PC-9 (cell line): ENCODE data around the gene RFX7. TPM values are rescaled to one million over a fixed set of nuclear protein-coding genes. Genes with fewer than 3 reads are reported as not detected.

ENCODE experiments used
- BruUV-seq: library from RNA; stranded (reverse); fragments of 400-500 nt; replicated peaks from 2 replicates; lab custom pipeline; 2021; lab: Mats Ljungman, UMichigan
- CTCF ChIA-PET: fragments of 300-600 bp; sonication (Branson Sonifier 250); formaldehyde crosslinking; loops from one replicate; lab custom pipeline; 2022; ENCODE audit warnings: antibody characterized with exemption; lab: Charles Lee
- POLR2A ChIA-PET: fragments of 300-600 bp; sonication (Branson Sonifier 250); formaldehyde crosslinking; loops from one replicate; lab custom pipeline; 2022; ENCODE audit warnings: antibody characterized with exemption; ENCODE audit not compliant: unreplicated experiment; lab: Charles Lee
- DNase-seq, 2 experiments: peaks; one replicate each; pipeline versions ENCODE4 v3.0.0 to v3.0.0-alpha.2; 2015 to 2022; ENCODE audit warnings: mixed read lengths in 1 of 2
- H2AFZ ChIP-seq: fragments of 200-600 bp; sonication (generic); 2 replicates; pipeline ENCODE4 v1.8.1; 2017; ENCODE audit warnings: antibody characterized with exemption
- H3F3A ChIP-seq: fragments of 200-600 bp; sonication (generic); 2 replicates; pipeline ENCODE4 v1.8.1; 2017; ENCODE audit warnings: antibody characterized with exemption, mild to moderate bottlenecking, low read depth; ENCODE audit not compliant: insufficient read depth
- H3K27ac ChIP-seq: fragments of 200-600 bp; sonication (generic); 2 replicates; pipeline ENCODE4 v1.6.1; 2016; ENCODE audit warnings: mixed run types
- H3K27me3 ChIP-seq: fragments of 200-600 bp; sonication (generic); 2 replicates; pipeline ENCODE4 v1.6.1; 2016; ENCODE audit warnings: low read depth, mixed run types; ENCODE audit not compliant: insufficient read depth
- H3K36me3 ChIP-seq: fragments of 200-600 bp; sonication (generic); 2 replicates; pipeline ENCODE4 v1.6.1; 2016; ENCODE audit warnings: low read depth, mixed run types
- H3K4me1 ChIP-seq: fragments of 200-600 bp; sonication (generic); replicated peaks from 2 replicates; pipeline ENCODE4 v1.6.1; 2016; ENCODE audit warnings: mixed run types; ENCODE audit not compliant: insufficient read depth
- H3K4me2 ChIP-seq: fragments of 200-600 bp; sonication (generic); 2 replicates; pipeline ENCODE4 v1.6.1; 2017; ENCODE audit warnings: mixed run types
- H3K4me3 ChIP-seq: fragments of 200-600 bp; sonication (generic); 2 replicates; pipeline ENCODE4 v1.6.1; 2016; ENCODE audit warnings: mixed run types
- H3K79me2 ChIP-seq: fragments of 200-600 bp; sonication (generic); 2 replicates; pipeline ENCODE4 v1.6.1; 2017; ENCODE audit warnings: low read depth, mixed run types
- H3K9me2 ChIP-seq: fragments of 200-600 bp; sonication (generic); 2 replicates; pipeline ENCODE4 v1.8.1; 2017; ENCODE audit warnings: mild to moderate bottlenecking; ENCODE audit not compliant: insufficient read depth
- H3K9me3 ChIP-seq: fragments of 200-600 bp; sonication (generic); 2 replicates; pipeline ENCODE4 v1.8.1; 2016; ENCODE audit warnings: low read depth; ENCODE audit not compliant: insufficient read depth
- H4K20me1 ChIP-seq: fragments of 200-600 bp; sonication (generic); 2 replicates; pipeline ENCODE4 v1.8.1; 2017; ENCODE audit not compliant: insufficient read depth
- CTCF ChIP-seq: fragments of 200-600 bp; sonication (generic); conservative IDR thresholded peaks from 2 replicates; pipeline ENCODE4 v1.6.1; 2017; ENCODE audit warnings: mixed run types, antibody characterized with exemption, mild to moderate bottlenecking, moderate library complexity
- EZH2 ChIP-seq: fragments of 200-600 bp; sonication (generic); IDR thresholded peaks from 2 replicates; pipeline ENCODE4 v1.8.0; 2017; ENCODE audit warnings: antibody characterized with exemption, low read depth
- intact Hi-C: fragments of 100-400 bp; cut with micrococcal nuclease; formaldehyde crosslinking; loops from one replicate; pipeline ENCODE4 v1.10.0; 2022; ENCODE audit not compliant: unreplicated experiment
- total RNA-seq: library from RNA; stranded (reverse); gene quantifications from 2 replicates; pipeline ENCODE4 v1.2.3, GENCODE V29; 2021

Gene RFX7
- total RNA-seq, 1 experiment from 2014 or later, result 24.6 TPM

GRCh38 chr15:56192659-56193442, 50.8 kb downstream of the RFX7 start:
- no peak overlapping the region for H3K4me2 ChIP-seq
- no peaks in the 10 kb centered on the region for H3K27me3 ChIP-seq
- no peaks in the 10 kb centered on the region for H3K4me1 ChIP-seq
- no peaks in the 10 kb centered on the region for H3K9me2 ChIP-seq
- no peaks in the 10 kb centered on the region for H3K9me3 ChIP-seq
- intact Hi-C loops, result no loop called here
- H3K79me2 ChIP-seq, result peaks cover 37% of the 10 kb centered on the region
- TF ChIP-seq EZH2, result no peak
- no peak for TF ChIP-seq CTCF
- H4K20me1 ChIP-seq, result no peaks in the 10 kb centered on the region; the same call in 1 of the 2 replicates
- H3K4me3 ChIP-seq, result no peak overlapping the region
- BruUV-seq, result no TSS peak
- ChIA-PET POLR2A (no interaction called here), CTCF (no interaction called here)
- H2AFZ ChIP-seq, result no peak overlapping the region
- H3F3A ChIP-seq, result no peaks in the 10 kb centered on the region
- DNase-seq, result no peak
- H3K27ac ChIP-seq, result no peak overlapping the region
- no peaks in the 10 kb centered on the region for H3K36me3 ChIP-seq

GRCh38 chr15:56187665-56188064, 56.0 kb downstream of the RFX7 start:
- H3K9me3 ChIP-seq, result no peaks in the 10 kb centered on the region
- no peak overlapping the region for H3K4me2 ChIP-seq
- H3K4me1 ChIP-seq, result no peaks in the 10 kb centered on the region
- H4K20me1 ChIP-seq, result no peaks in the 10 kb centered on the region; the same call in 1 of the 2 replicates
- ChIA-PET CTCF (no interaction called here), POLR2A (interaction anchor here (0.6 kb wide), 2 partner anchors 56 to 1082 kb away, joined by 3 to 5 read pairs; no protein-coding TSS in a partner anchor)
- H3K27me3 ChIP-seq, result no peaks in the 10 kb centered on the region
- DNase-seq, result no peak
- no peak overlapping the region for H3K27ac ChIP-seq
- no TSS peak for BruUV-seq
- H2AFZ ChIP-seq, result no peak overlapping the region
- H3K9me2 ChIP-seq, result no peaks in the 10 kb centered on the region
- H3K79me2 ChIP-seq, result peaks cover 43% of the 10 kb centered on the region
- no peak for TF ChIP-seq EZH2
- TF ChIP-seq CTCF, result no peak
- H3K4me3 ChIP-seq, result no peak overlapping the region
- no peaks in the 10 kb centered on the region for H3K36me3 ChIP-seq
- intact Hi-C loops, result no loop called here
- H3F3A ChIP-seq, result no peaks in the 10 kb centered on the region

GRCh38 chr15:56185980-56186379, 57.7 kb downstream of the RFX7 start:
- Histone ChIP-seq H3K4me1 (no peaks in the 10 kb centered on the region), H4K20me1 (no peaks in the 10 kb centered on the region; the same call in 1 of the 2 replicates), H3K36me3 (no peaks in the 10 kb centered on the region), H3K27me3 (no peaks in the 10 kb centered on the region), H3K4me3 (no peak overlapping the region), H3K4me2 (no peak overlapping the region), H3K9me2 (no peaks in the 10 kb centered on the region), H3F3A (no peaks in the 10 kb centered on the region), H3K27ac (no peak overlapping the region), H2AFZ (no peak overlapping the region), H3K9me3 (no peaks in the 10 kb centered on the region), H3K79me2 (peaks cover 35% of the 10 kb centered on the region)
- BruUV-seq, result no TSS peak
- DNase-seq, result no peak
- ChIA-PET CTCF (no interaction called here), POLR2A (no interaction called here)
- no peak for TF ChIP-seq EZH2
- no peak for TF ChIP-seq CTCF
- intact Hi-C loops, result no loop called here
